ENCODE measurements around the gene ITGA1. TPM values are rescaled to one million over a fixed set of nuclear protein-coding genes. Genes with fewer than 3 reads are reported as not detected.

ITGA1 gene
- total RNA-seq, 1 experiment from 2014 or later = 27.4 TPM

DNA sequence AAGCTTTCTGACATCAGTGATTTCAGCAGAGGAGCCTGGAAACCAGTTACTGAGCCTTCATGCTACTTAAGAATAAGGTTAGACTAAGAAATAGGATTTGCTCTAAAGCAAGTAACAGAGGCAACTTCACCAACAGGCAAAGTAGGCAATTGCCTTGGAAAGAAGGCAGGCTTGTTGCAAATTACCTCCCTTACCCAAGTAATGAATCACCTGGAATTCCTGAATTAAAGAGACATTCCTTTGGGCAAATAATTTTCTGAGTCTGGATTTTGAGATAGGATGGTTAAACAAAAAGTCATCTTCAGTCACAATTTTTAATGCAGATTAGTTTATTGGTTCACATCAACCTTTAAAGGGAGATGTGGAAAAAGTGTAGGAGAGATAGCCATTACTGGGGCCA, 92.8 kb downstream of the ITGA1 start:
- Histone ChIP-seq H3K27ac (no peak overlapping the region), H3K36me3 (no peaks in the 10 kb centered on the region), H3K27me3 (replicated peaks) (no peaks in the 10 kb centered on the region), H3K4me3 (no peak overlapping the region), H3K4me1 (replicated peaks) (peaks cover 7% of the 10 kb centered on the region), H3K9me3 (replicated peaks) (no peaks in the 10 kb centered on the region)
- no peak for DNase-seq (ENCODE audit: low read depth in 1 of 2, low spot score in 2 of 2)

DNA sequence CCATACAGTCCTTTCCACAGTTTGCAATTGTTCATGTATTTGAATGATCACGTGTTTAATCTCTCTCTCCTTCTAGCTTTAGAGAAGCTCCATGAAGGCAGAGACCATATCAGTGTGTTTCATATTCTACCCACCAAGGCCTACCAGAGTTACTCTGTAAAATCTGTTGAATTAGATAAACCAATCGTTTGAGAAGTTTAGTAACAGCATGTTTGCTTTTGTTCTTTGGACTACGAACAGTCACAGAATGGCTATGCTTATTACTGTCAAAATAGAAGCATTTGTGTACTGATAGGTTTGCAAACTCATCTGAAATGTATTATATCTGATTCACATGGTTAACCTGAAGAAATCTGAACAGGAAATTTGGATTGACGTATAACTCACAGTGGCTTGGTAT, 93.8 kb downstream of the ITGA1 start:
- Histone ChIP-seq H3K36me3 (no peaks in the 10 kb centered on the region), H3K9me3 (replicated peaks) (no peaks in the 10 kb centered on the region), H3K27ac (no peak overlapping the region), H3K27me3 (replicated peaks) (no peaks in the 10 kb centered on the region), H3K4me3 (no peak overlapping the region), H3K4me1 (replicated peaks) (peaks cover 7% of the 10 kb centered on the region)
- no peak for DNase-seq (ENCODE audit: low read depth in 1 of 2, low spot score in 2 of 2)

DNA sequence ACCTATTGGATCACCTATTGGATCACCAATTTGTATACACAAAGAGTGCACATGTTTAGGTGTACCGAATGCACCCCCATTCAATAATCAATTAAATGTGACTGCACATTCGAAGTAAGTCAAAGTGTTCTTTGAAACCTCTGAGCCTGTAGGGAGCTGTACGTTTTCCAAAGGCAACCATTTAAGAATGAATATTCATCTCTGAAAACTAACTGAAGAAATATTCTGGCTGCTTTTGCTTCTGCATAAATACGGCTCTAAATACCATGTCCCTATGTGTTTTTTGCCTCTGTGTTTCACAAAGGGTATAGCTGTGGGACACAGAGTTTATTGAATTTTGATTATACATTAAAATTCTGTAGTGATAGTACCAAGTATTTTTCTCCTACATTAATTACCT, 95.4 kb downstream of the ITGA1 start:
- H3K27ac ChIP-seq = no peak overlapping the region
- H3K36me3 ChIP-seq = no peaks in the 10 kb centered on the region
- H3K4me3 ChIP-seq = no peak overlapping the region

DNA sequence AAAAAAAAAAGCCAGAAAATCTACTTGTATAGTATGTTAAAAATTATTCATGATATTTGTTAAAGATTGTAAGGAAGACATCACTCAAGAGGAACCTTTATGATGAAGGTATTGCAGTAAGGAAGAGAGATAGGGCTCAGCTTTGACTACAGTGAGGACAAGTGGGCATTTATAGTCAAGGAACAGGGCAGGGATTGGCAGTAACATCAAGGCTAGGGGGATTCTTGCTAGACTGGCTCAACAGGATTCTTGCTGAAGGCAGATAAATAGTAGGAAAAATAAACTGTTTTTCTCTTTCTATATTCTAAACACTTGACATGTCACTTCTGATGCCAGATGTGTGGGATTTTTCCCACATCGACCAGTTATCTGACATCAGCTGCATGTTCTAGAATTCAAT, 96.7 kb downstream of the ITGA1 start:
- H3K36me3 ChIP-seq = no peaks in the 10 kb centered on the region
- no peaks in the 10 kb centered on the region for H3K9me3 ChIP-seq (replicated peaks)
- H3K27ac ChIP-seq = no peak overlapping the region
- no peaks in the 10 kb centered on the region for H3K4me1 ChIP-seq (replicated peaks)
- H3K4me3 ChIP-seq = no peak overlapping the region
- H3K27me3 ChIP-seq (replicated peaks) = no peaks in the 10 kb centered on the region
- DNase-seq (ENCODE audit: low read depth in 1 of 2, low spot score in 2 of 2) = no peak

More for the DNA sequence above, 95.4 kb downstream of the ITGA1 start:
- no peaks in the 10 kb centered on the region for H3K9me3 ChIP-seq (replicated peaks)
- no peaks in the 10 kb centered on the region for H3K27me3 ChIP-seq (replicated peaks)
- DNase-seq (ENCODE audit: low read depth in 1 of 2, low spot score in 2 of 2) = no peak
- H3K4me1 ChIP-seq (replicated peaks) = peaks cover 7% of the 10 kb centered on the region

DNA sequence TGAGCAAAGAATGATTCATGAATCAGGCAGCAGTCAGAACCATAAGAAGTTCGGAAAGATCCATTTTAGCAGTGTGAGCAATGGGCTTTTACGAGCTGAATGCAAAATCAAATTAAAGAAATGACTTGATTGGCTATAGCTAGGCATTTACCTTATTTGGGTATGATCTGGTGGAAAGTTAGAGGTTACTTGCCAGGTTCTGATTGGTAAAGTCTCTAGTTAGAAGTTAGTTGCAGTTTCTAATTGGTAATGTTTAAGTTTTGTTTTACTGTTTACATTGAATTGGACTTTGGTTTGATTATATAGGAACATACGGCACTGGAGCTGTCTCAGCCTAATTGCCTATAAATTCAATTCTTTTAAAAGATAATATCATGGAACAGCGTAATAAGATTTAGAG, 97.9 kb downstream of the ITGA1 start:
- no peaks in the 10 kb centered on the region for H3K36me3 ChIP-seq
- H3K4me3 ChIP-seq = no peak overlapping the region
- H3K9me3 ChIP-seq (replicated peaks) = no peaks in the 10 kb centered on the region
- H3K4me1 ChIP-seq (replicated peaks) = no peaks in the 10 kb centered on the region
- H3K27me3 ChIP-seq (replicated peaks) = no peaks in the 10 kb centered on the region
- no peak for DNase-seq (ENCODE audit: low read depth in 1 of 2, low spot score in 2 of 2)
- no peak overlapping the region for H3K27ac ChIP-seq

DNA sequence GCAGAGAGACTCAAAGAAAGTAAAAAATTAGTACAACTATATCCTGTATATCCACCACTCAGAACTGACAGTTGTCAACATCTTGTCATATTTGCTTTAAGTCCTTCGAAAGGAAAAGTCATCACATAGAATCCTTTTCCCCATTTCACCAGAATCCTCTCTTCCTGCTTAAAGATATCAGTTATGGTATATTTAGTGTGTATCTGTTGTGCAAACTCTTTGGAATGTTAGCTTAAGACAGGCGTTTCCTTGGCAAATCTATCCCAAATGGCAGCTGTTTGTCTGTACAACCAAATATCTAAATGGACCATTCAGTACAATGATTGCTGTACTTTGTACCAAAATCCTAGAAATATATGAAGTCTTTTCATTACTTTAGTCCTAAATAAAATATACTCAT, 98.5 kb downstream of the ITGA1 start:
- H3K27me3 ChIP-seq (replicated peaks) = no peaks in the 10 kb centered on the region
- DNase-seq (ENCODE audit: low read depth in 1 of 2, low spot score in 2 of 2) = no peak
- no peaks in the 10 kb centered on the region for H3K9me3 ChIP-seq (replicated peaks)
- H3K4me3 ChIP-seq = no peak overlapping the region
- no peaks in the 10 kb centered on the region for H3K4me1 ChIP-seq (replicated peaks)
- no peak overlapping the region for H3K27ac ChIP-seq
- no peaks in the 10 kb centered on the region for H3K36me3 ChIP-seq

DNA sequence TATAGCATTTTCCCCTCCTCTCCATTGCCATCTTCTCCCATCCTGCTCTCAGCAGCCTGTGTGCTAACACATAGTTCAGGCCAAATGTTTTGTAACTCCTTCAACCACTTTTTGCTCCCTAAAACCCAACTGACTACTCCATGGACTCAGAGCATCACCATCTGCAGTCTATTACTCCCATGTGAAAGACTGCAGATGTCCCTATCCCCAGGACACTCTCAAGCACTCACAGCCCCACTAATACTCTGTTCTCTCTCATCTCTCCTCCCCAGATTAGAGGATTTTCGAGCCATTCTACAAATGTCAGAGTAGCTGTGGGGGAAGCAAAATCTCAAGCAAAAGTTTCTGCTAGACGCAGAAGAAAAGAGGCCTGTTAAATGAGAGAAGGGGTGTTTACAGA, 99.3 kb downstream of the ITGA1 start:
- no peaks in the 10 kb centered on the region for H3K9me3 ChIP-seq (replicated peaks)
- H3K36me3 ChIP-seq = no peaks in the 10 kb centered on the region
- H3K27me3 ChIP-seq (replicated peaks) = no peaks in the 10 kb centered on the region
- no peak overlapping the region for H3K27ac ChIP-seq
- H3K4me1 ChIP-seq (replicated peaks) = no peaks in the 10 kb centered on the region
- no peak overlapping the region for H3K4me3 ChIP-seq
- no peak for DNase-seq (ENCODE audit: low read depth in 1 of 2, low spot score in 2 of 2)

DNA sequence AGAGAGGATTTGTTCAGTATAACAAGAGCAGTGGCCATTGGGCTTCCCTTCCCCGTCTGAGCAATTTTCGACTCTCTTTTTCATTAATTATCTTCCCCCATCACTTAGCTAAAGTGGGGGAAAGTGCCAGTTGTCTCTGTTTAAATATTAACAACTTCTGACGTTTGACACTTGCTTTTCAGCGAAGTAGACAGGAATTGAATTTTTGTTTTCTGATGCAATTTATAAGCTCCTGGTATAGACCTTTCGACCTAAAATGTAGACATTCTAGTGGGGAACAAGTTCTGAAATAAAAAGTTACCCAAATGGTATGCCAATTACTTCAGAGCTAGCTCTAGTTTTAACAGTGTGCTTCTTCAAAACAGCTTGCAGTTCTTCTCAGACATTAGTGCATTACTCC, 100.6 kb downstream of the ITGA1 start:
- no peaks in the 10 kb centered on the region for H3K4me1 ChIP-seq (replicated peaks)
- H3K9me3 ChIP-seq (replicated peaks) = no peaks in the 10 kb centered on the region
- no peaks in the 10 kb centered on the region for H3K36me3 ChIP-seq
- H3K27me3 ChIP-seq (replicated peaks) = no peaks in the 10 kb centered on the region
- no peak overlapping the region for H3K27ac ChIP-seq
- no peak overlapping the region for H3K4me3 ChIP-seq
- DNase-seq (ENCODE audit: low read depth in 1 of 2, low spot score in 2 of 2) = no peak

DNA sequence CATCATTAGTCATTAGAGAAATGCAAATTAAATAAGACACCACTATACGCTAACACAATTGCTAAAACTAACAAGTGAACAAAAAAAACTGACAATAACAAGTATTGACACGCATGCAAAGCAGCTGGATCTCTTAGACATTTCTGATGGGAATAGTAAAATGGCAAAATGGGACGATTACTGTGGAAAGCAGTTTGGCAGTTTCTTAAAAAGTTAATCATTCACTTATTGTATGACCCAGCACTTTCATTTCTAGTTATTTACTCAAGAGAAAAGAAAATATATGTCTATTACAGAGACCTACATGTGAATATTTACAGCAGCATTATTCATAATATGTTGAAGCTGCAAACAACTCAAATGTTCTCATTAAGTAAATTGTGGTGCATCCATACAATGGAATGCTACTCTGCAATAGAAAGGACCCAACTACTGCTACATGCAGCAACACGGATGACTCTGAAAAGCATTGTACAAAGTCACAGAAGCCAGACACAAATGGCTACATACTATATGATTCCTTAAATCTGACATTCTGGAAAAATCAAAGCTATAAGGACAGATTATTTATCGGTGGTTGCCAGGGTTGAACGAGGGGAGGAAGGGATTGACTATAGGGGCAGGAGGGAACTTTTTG, 104.6 kb downstream of the ITGA1 start:
- Histone ChIP-seq H3K27ac (no peak overlapping the region), H3K9me3 (replicated peaks) (no peaks in the 10 kb centered on the region), H3K27me3 (replicated peaks) (no peaks in the 10 kb centered on the region), H3K36me3 (no peaks in the 10 kb centered on the region), H3K4me1 (replicated peaks) (no peaks in the 10 kb centered on the region), H3K4me3 (no peak overlapping the region)
- no peak for DNase-seq (ENCODE audit: low read depth in 1 of 2, low spot score in 2 of 2)

DNA sequence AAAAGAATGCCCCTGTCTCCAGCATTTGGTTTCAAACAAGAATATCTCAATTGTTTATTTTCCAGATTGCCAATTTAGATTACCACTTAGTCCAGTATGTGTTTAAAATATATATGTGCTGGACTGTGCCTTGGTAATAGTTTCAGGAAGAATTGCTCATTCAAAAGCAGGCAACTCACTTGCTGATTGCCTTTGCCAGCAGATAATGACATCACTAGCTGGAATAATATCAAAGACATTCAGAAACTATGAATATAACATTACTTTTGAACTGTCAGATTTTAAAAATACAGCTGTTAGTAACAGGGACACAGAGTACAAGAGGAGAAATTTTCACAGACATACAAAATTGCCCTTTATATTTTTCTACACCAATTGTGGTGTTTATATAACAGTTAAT, 105.4 kb downstream of the ITGA1 start:
- no peak for DNase-seq (ENCODE audit: low read depth in 1 of 2, low spot score in 2 of 2)
- Histone ChIP-seq H3K4me1 (replicated peaks) (no peaks in the 10 kb centered on the region), H3K27ac (no peak overlapping the region), H3K27me3 (replicated peaks) (no peaks in the 10 kb centered on the region), H3K4me3 (no peak overlapping the region), H3K9me3 (replicated peaks) (no peaks in the 10 kb centered on the region), H3K36me3 (no peaks in the 10 kb centered on the region)

DNA sequence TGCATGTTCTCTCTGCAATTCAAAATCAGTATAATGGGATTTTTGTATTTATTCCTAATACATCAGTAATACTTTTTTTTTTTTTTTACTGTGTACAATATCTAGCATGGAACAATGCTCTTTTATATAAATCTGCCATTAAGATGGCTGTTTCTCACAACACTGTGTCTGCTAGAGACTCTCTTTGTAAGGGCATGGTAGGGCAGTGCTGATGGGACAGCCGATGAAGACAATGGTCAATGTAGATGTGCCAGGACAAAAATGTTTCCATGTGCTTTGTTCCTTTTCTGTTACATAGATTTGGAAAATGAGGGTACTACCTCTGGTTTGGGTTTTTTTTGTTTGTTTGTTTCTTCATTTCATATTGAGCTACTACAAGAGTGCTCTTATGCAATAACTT, 106.1 kb downstream of the ITGA1 start:
- H3K27ac ChIP-seq = no peak overlapping the region
- no peaks in the 10 kb centered on the region for H3K9me3 ChIP-seq (replicated peaks)
- no peak overlapping the region for H3K4me3 ChIP-seq
- no peaks in the 10 kb centered on the region for H3K36me3 ChIP-seq
- no peaks in the 10 kb centered on the region for H3K27me3 ChIP-seq (replicated peaks)
- DNase-seq (ENCODE audit: low read depth in 1 of 2, low spot score in 2 of 2) = no peak
- no peaks in the 10 kb centered on the region for H3K4me1 ChIP-seq (replicated peaks)

DNA sequence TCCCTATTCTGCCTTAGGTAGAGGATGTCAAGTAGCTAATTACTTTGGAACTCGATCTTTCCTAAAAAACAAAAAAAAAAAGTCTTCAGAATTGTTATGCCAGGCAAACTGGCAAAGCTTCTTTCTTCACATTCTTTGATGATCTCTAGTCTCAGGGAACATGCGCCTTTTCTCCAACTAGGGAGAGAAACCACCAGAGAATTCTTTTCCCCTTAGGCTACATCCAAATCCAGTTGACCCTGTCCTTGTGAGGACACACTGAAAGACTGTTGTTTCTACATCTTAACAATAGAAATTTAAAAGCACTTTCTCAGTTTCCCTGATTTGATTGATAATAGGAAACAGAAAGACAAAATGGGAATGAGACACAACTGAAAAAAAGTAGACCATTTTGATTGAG, 106.7 kb downstream of the ITGA1 start:
- no peak overlapping the region for H3K27ac ChIP-seq
- H3K9me3 ChIP-seq (replicated peaks) = no peaks in the 10 kb centered on the region
- no peak overlapping the region for H3K4me3 ChIP-seq
- DNase-seq (ENCODE audit: low read depth in 1 of 2, low spot score in 2 of 2) = no peak
- H3K27me3 ChIP-seq (replicated peaks) = no peaks in the 10 kb centered on the region
- no peaks in the 10 kb centered on the region for H3K4me1 ChIP-seq (replicated peaks)
- H3K36me3 ChIP-seq = no peaks in the 10 kb centered on the region

DNA sequence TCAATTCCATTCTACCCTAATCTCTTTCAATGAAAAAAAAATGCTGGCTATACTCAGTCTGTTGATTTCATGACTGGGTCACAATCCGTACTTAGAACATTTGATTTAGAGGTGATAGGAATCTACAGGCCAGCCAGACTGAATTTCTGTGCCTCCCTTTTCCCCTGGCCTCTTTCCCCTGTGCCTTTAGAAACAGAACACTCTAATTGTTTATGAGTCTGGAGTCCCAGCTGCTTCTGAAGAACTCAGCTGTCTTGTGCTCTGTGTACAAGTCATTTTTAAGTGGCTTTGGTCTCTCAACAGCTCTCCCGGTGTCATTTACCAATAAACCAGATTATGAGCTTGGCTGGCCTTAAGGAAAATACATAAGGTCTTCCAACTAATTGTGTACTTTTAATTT, 107.4 kb downstream of the ITGA1 start:
- Histone ChIP-seq H3K4me1 (replicated peaks) (no peaks in the 10 kb centered on the region), H3K36me3 (no peaks in the 10 kb centered on the region), H3K9me3 (replicated peaks) (no peaks in the 10 kb centered on the region), H3K4me3 (no peak overlapping the region), H3K27ac (no peak overlapping the region), H3K27me3 (replicated peaks) (no peaks in the 10 kb centered on the region)
- no peak for DNase-seq (ENCODE audit: low read depth in 1 of 2, low spot score in 2 of 2)

DNA sequence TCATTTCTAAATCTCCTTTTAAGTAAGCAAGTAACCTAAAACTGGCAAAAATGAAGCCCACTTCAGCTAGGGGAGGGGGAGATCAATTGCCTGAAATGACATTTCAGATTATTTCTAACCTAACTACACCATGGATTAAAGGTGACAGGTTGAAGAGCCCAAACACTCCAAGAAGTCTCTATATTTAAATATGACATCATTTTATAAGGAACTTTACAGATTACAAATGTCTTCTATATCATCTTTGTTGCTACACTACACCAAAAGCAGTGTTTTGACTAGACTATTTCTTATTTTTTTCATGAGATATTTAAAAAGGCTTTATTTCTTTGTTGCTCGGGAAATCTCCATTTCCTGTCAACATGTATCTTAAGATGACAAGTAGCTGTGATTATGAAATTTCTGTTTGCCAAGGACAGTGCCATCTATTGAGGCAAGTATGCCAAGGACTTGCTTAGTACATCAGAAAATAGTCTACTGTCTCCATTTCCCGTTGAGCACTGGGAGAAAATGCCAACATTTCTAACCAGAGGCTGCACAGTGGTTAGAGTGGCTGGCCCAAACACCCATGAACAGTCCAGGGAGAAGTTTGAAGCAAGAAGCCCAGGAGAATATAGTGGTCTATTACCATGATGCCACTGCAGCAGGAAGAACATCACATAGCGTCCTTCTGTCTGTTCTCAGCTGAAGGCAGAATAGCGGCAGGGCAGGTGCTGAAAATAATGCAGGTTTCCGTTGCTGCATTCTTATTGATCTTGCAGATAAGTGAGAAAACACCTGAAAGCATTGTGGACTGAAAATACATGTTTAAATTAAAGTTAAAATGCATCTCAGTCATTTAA, 108.1 kb downstream of the ITGA1 start:
- H3K36me3 ChIP-seq = no peaks in the 10 kb centered on the region
- no peaks in the 10 kb centered on the region for H3K27me3 ChIP-seq (replicated peaks)
- no peak for DNase-seq (ENCODE audit: low read depth in 1 of 2, low spot score in 2 of 2)
- no peaks in the 10 kb centered on the region for H3K4me1 ChIP-seq (replicated peaks)
- H3K9me3 ChIP-seq (replicated peaks) = no peaks in the 10 kb centered on the region
- H3K4me3 ChIP-seq = no peak overlapping the region
- no peak overlapping the region for H3K27ac ChIP-seq
